HEK293T (cell line): ENCODE results near the gene TSPYL2.

Experiments
- CTCF ChIA-PET: fragments of 350-600 bp; formaldehyde crosslinking; extraction: SDS; loops from one replicate; lab custom pipeline; 2021; ENCODE audit warnings: antibody characterized with exemption, inconsistent platforms; lab: Yijun Ruan, JAX
- POLR2A ChIA-PET: fragments of 350-600 bp; formaldehyde crosslinking; extraction: SDS; loops from one replicate; lab custom pipeline; 2020; ENCODE audit warnings: antibody characterized with exemption, inconsistent platforms; lab: Yijun Ruan, JAX
- DNase-seq: peaks from one replicate; pipeline ENCODE4 v3.0.0; 2012; ENCODE audit warnings: mixed read lengths; ENCODE audit errors: extremely low spot score
- ARNT ChIP-seq: fragments of 450-650 bp; IDR thresholded peaks from 2 replicates; pipeline ENCODE4 v1.6.1; 2017; ENCODE audit warnings: mild to moderate bottlenecking
- BHLHE40 ChIP-seq: fragments of 450-650 bp; IDR thresholded peaks from 2 replicates; pipeline ENCODE4 v1.6.1; 2016; ENCODE audit warnings: mild to moderate bottlenecking, moderate library complexity, borderline replicate concordance
- CTBP1 ChIP-seq: fragments of 450-650 bp; IDR thresholded peaks from 2 replicates; pipeline ENCODE4 v1.6.1; 2016; ENCODE audit warnings: borderline replicate concordance
- ELF4 ChIP-seq: fragments of 450-650 bp; IDR thresholded peaks from 2 replicates; pipeline ENCODE4 v1.6.1; 2017; ENCODE audit warnings: antibody characterized with exemption
- FOXA1 ChIP-seq: fragments of 450-650 bp; IDR thresholded peaks from 2 replicates; pipeline ENCODE4 v1.6.1; 2016; ENCODE audit warnings: mild to moderate bottlenecking
- FOXK2 ChIP-seq: fragments of 450-650 bp; IDR thresholded peaks from 2 replicates; pipeline ENCODE4 v1.6.1; 2016; ENCODE audit warnings: mild to moderate bottlenecking
- FOXM1 ChIP-seq: fragments of 450-650 bp; IDR thresholded peaks from 2 replicates; pipeline ENCODE4 v1.6.1; 2017; ENCODE audit warnings: mild to moderate bottlenecking, borderline replicate concordance
- HDGF ChIP-seq: fragments of 450-650 bp; IDR thresholded peaks from 2 replicates; pipeline ENCODE4 v1.6.1; 2017; ENCODE audit warnings: antibody characterized with exemption, borderline replicate concordance
- L3MBTL2 ChIP-seq: fragments of 450-650 bp; conservative IDR thresholded peaks from 2 replicates; pipeline ENCODE4 v1.6.1; 2016; ENCODE audit warnings: mild to moderate bottlenecking
- LEF1 ChIP-seq: fragments of 450-650 bp; IDR thresholded peaks from 2 replicates; pipeline ENCODE4 v1.6.1; 2017; ENCODE audit warnings: mild to moderate bottlenecking, borderline replicate concordance
- NFRKB ChIP-seq: fragments of 450-650 bp; IDR thresholded peaks from 2 replicates; pipeline ENCODE4 v1.6.1; 2016; ENCODE audit warnings: mild to moderate bottlenecking, moderate library complexity
- SP1 ChIP-seq: fragments of 450-650 bp; IDR thresholded peaks from 2 replicates; pipeline ENCODE4 v1.6.1; 2017
- SUZ12 ChIP-seq: fragments of 450-650 bp; IDR thresholded peaks from 2 replicates; pipeline ENCODE4 v1.6.1; 2016; ENCODE audit warnings: mild to moderate bottlenecking
- TARDBP ChIP-seq: fragments of 450-650 bp; IDR thresholded peaks from 2 replicates; pipeline ENCODE4 v1.6.1; 2016
- ZNF384 ChIP-seq: fragments of 450-650 bp; IDR thresholded peaks from 2 replicates; pipeline ENCODE4 v1.6.1; 2016
- TF ChIP-seq, protein P1 (sequence below): fragments of 450-650 bp; IDR thresholded peaks from 2 replicates; pipeline ENCODE4 v1.6.1; 2016

The TSPYL2 gene

DNA sequence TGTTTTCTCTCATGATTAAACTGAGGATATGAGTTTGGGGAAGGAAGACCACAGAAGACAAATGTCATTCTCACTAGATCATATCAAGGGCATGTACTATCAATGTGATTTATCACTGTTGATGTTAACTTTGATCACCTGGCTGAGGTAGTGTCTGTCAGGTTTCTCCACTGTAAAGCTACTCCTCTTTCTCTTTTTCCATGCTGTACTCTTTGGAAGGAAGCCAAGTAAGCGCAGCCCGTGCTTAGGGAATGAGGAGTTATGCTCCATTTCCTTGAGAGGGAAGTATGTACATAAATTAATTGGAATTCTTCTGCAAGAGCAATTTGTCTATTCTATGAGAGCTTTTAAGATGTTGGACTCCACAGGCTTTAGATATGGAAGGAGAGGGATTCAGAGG lies 7.8 kb downstream of the TSPYL2 start:
- no peak for DNase-seq
- TF ChIP-seq CTBP1 (no peak), FOXA1 (no peak), LEF1 (no peak), TARDBP (no peak)
- POLR2A ChIA-PET, result no interaction called here
- CTCF ChIA-PET, result interaction anchor here (1.8 kb wide), 1 partner anchor 17 kb away, joined by 5 read pairs; no protein-coding TSS in a partner anchor

DNA sequence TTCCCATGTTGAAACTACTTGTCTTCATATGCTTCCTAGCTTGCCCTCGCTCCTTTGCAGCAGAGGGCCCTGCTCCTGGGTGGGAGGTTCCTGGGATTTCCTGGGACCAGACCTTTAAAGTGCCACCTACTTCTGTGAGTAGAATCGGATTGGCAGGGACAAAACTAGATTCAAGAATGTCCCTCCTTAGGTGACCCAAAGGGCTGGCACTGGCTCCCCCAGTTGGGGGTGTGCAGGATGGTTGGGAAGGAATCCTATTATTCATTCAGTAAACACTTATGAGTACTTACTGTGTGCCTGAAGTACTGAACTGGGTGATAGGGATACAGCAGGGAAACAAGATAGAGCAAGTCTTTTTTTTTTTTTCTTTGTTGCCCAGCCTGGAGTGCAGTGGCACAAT lies 9.2 kb downstream of the TSPYL2 start:
- no peak for DNase-seq
- ChIA-PET POLR2A (interaction anchor here (1.2 kb wide), 1 partner anchor 9 kb away, joined by 5 read pairs; the partner anchor contains the start of gene TSPYL2), CTCF (no interaction called here)
- TF ChIP-seq L3MBTL2 (no peak), ZNF384 (no peak)

DNA sequence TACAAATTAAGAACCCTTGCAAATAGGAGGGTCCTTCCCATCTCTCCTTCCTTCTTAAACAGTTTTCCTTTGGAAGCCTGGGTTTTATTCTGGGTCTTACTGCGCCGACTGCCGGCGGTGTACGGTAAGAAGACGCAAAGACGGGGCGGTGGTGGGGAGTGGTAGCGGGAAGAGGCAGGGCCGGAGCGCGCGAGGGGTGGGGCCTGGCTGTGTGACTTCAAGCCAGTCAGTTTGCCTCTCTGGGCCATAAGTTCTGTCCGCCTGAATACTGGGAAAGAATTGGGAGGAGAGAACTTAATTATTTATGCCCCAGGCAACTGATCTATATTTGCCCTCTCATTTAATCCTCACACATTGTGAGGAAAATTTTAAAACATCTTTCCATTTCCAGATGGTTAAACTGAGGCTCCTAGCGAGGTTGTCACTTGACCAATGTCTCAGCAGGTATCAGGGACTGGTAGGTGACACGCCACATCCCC lies 11.0 kb downstream of the TSPYL2 start:
- CTCF ChIA-PET, result no interaction called here
- DNase-seq, result peak; percentile 65

DNA sequence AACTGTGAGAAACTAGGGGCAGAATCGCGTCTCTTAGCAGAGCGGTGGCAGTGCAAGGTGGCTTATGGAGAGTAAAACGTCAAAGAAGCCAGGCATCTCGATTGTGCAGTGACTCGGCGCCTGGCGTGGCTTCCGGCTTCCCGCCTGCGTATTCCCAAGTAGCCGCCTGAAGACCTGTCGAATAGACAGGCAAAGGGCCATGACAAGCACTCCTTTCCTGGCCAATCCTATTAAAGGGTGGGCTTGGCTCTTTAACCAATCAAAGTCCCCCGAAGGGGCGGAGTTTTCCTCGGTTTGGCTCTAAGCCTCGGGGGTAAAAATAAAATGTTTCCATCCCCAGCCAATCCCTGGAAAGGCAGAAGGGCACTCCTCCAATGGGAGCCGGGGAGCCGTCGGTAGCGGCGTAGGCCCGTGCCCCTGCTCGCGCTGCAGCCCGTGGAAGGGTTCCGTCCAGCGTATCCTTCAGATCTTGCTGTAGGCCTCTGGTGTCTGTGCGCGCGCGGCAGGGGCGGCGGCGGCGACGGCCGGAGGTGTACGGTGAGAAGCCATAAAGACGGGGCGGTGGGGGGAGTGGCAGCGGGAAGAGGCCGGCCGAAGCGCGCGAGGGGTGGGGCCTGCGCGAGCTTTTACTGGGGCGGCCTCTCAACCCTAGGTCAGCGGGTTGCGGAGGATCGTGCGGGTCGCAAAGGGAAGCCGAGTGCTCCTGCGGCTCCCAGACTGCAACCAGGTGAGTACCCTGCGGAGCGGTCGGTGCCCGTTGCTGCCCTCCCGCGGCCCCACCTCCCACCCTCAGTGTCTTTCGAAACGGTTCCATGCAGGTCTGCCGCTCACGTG lies 11.8 kb downstream of the TSPYL2 start, which contains the start of gene KANTR:
Gene KANTR (plus strand): TSS at position 395 of the 834 bp plus-strand sequence. CDS start 30,131 bp downstream, outside the sequence.
- DNase-seq, result peak; percentile 83

More for the DNA sequence above, 11.0 kb downstream of the TSPYL2 start:
- TF ChIP-seq ELF4, result no peak
- no peak for TF ChIP-seq TARDBP
- no peak for TF ChIP-seq SUZ12
- no peak for TF ChIP-seq SP1
- TF ChIP-seq FOXM1, result no peak
- TF ChIP-seq ARNT, result no peak
- TF ChIP-seq ZNF384, result no peak
- TF ChIP-seq L3MBTL2, result no peak
- no peak for TF ChIP-seq NFRKB
- TF ChIP-seq LEF1, result no peak
- TF ChIP-seq CTBP1, result no peak
- no peak for TF ChIP-seq HDGF
- POLR2A ChIA-PET, result no interaction called here

DNA sequence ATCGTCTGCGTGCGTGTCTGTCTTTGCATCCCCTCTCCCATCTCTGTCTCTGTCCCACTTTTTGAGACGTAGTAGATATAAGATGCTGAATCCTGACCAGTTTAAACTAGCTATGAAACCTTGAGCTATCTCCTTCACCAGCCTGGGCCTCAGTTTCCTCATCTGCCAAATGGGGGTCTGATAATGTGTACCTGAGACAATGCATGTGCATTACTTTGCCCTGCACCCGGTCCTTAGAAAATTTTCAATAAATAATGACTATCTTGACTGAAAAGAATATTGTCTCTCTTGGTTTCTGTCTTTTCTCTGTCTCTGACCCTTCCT lies 12.4 kb downstream of the TSPYL2 start:
- ChIA-PET POLR2A (interaction anchor here (0.9 to 1.2 kb wide), 3 partner anchors 9 to 21 kb away, joined by 4 to 5 read pairs (median 4); partner anchors contain the start of gene TSPYL2), CTCF (no interaction called here)
- no peak for DNase-seq
- TF ChIP-seq ARNT, result no peak
- no peak for TF ChIP-seq BHLHE40
- TF ChIP-seq FOXM1, result no peak
- TF ChIP-seq ZNF384, result no peak
- TF ChIP-seq SUZ12, result no peak
- no peak for TF ChIP-seq HDGF
- no peak for TF ChIP-seq NFRKB
- TF ChIP-seq, protein P1, sequence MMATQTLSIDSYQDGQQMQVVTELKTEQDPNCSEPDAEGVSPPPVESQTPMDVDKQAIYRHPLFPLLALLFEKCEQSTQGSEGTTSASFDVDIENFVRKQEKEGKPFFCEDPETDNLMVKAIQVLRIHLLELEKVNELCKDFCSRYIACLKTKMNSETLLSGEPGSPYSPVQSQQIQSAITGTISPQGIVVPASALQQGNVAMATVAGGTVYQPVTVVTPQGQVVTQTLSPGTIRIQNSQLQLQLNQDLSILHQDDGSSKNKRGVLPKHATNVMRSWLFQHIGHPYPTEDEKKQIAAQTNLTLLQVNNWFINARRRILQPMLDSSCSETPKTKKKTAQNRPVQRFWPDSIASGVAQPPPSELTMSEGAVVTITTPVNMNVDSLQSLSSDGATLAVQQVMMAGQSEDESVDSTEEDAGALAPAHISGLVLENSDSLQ, result no peak
- TF ChIP-seq FOXA1, result no peak
- no peak for TF ChIP-seq CTBP1
- no peak for TF ChIP-seq SP1
- no peak for TF ChIP-seq LEF1
- TF ChIP-seq FOXK2, result no peak
- TF ChIP-seq L3MBTL2, result no peak
- no peak for TF ChIP-seq ELF4
- no peak for TF ChIP-seq TARDBP

More for the DNA sequence above, 11.8 kb downstream of the TSPYL2 start, which contains the start of gene KANTR:
- ChIA-PET POLR2A (interaction anchor here (0.9 to 1.2 kb wide), 3 partner anchors 9 to 21 kb away, joined by 4 to 5 read pairs (median 4); partner anchors contain the start of gene TSPYL2), CTCF (no interaction called here)
- TF ChIP-seq TARDBP (no peak), SP1 (no peak), CTBP1 (no peak), NFRKB (no peak), ZNF384 (no peak), LEF1 (no peak), ARNT (no peak), HDGF (no peak), ELF4 (no peak), BHLHE40 (no peak), FOXK2 (no peak), L3MBTL2 (peak; percentile 98)
- TF ChIP-seq, protein P1, result peak; percentile 86

DNA sequence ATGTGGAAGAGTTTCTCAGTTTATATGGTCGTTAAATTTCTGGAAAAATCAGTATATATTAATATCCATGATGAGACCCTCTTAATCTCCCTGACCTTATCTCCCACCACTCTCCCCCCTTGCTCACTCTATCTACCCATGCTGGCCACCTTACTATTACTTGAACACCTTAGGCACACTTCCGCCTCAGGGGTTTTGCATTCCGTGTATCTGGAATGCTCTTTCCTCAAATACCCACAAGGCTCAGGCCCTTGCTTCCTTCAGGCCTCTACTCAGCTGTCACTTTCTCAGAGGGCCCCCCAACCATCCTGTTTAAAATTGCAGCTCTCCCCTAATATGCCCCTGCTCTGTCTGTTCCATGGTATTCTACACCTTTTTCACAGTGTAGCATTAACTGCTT lies 13.6 kb downstream of the TSPYL2 start:
- ChIA-PET POLR2A (no interaction called here), CTCF (no interaction called here)
- TF ChIP-seq L3MBTL2 (no peak), ELF4 (no peak), SUZ12 (no peak), NFRKB (no peak), TARDBP (no peak), HDGF (no peak), FOXA1 (no peak), ZNF384 (no peak), CTBP1 (no peak), LEF1 (no peak), SP1 (no peak)
- TF ChIP-seq, protein P1, result no peak
- DNase-seq, result no peak
